T-helper 17 cell (primary cell): ENCODE results near the gene CPLANE1. TPM values are rescaled to one million over a fixed set of nuclear protein-coding genes. Genes with fewer than 3 reads are reported as not detected.
"Not testable (repeated sequence)": the region's sequence is repeated elsewhere in the genome, so short reads cannot be mapped to it uniquely, and the experiment has no call there.

ENCODE experiments used
- ATAC-seq: fragments of 150-1000 bp; cut with Tn5 transposase; 2 replicates; pipeline ENCODE4 v1.10.0; 2021; ENCODE audit warnings: mild to moderate bottlenecking, moderate library complexity
- DNase-seq, 3 donors: peaks; one replicate each; pipeline versions ENCODE4 v3.0.0 to v3.0.0-alpha.2; 2020 to 2021
- H3K9me3 ChIP-seq: one replicate; pipeline ENCODE4 v1.7.0; 2013; ENCODE audit warnings: low read length, mild to moderate bottlenecking; ENCODE audit not compliant: control insufficient read depth, poor library complexity, severe bottlenecking
- H3K27ac Mint-ChIP-seq: one replicate; pipeline ENCODE4 v1.8.0; 2022; ENCODE audit warnings: mild to moderate bottlenecking, moderate library complexity, mixed read lengths
- H3K27me3 Mint-ChIP-seq: one replicate; pipeline ENCODE4 v1.8.0; 2022; ENCODE audit warnings: mixed read lengths
- H3K36me3 Mint-ChIP-seq: one replicate; pipeline ENCODE4 v1.8.0; 2022; ENCODE audit warnings: low read depth, mixed read lengths
- H3K4me1 Mint-ChIP-seq: one replicate; pipeline ENCODE4 v1.8.0; 2022; ENCODE audit warnings: mild to moderate bottlenecking, mixed read lengths
- H3K4me3 Mint-ChIP-seq: one replicate; pipeline ENCODE4 v1.8.0; 2022; ENCODE audit warnings: mild to moderate bottlenecking, moderate library complexity, mixed read lengths
- total RNA-seq, 4 donors: library from RNA in 2 of 4; stranded (reverse) in 2 of 4; gene quantifications; one replicate each; pipeline ENCODE4 v1.2.3 and lab custom pipeline; 2022 to 2026

Gene CPLANE1
- total RNA-seq, 2 donors from 2014 or later = 6.0 to 8.4 TPM

GRCh38 chr5:37234288-37234687 is 14.9 kb downstream of the CPLANE1 start:
- H3K9me3 ChIP-seq = peaks cover 3% of the 10 kb centered on the region
- no peak overlapping the region for H3K4me3 Mint-ChIP-seq
- H3K36me3 Mint-ChIP-seq = peaks cover 3% of the 10 kb centered on the region
- H3K27me3 Mint-ChIP-seq = no peaks in the 10 kb centered on the region
- DNase-seq (no peak), ATAC-seq (no peak)
- H3K4me1 Mint-ChIP-seq = no peaks in the 10 kb centered on the region
- H3K27ac Mint-ChIP-seq = no peak overlapping the region

GRCh38 chr5:37226377-37226776 is 22.8 kb downstream of the CPLANE1 start:
- H3K27me3 Mint-ChIP-seq = no peaks in the 10 kb centered on the region
- H3K4me3 Mint-ChIP-seq = no peak overlapping the region
- no peaks in the 10 kb centered on the region for H3K9me3 ChIP-seq
- ATAC-seq (no peak), DNase-seq (no peak)
- no peaks in the 10 kb centered on the region for H3K4me1 Mint-ChIP-seq
- no peak overlapping the region for H3K27ac Mint-ChIP-seq
- peaks cover 3% of the 10 kb centered on the region for H3K36me3 Mint-ChIP-seq

- H3K27ac Mint-ChIP-seq = no peak overlapping the region
- H3K4me3 Mint-ChIP-seq = no peak overlapping the region
- no peaks in the 10 kb centered on the region for H3K9me3 ChIP-seq
- no peaks in the 10 kb centered on the region for H3K4me1 Mint-ChIP-seq
- ATAC-seq = no peak
- no peaks in the 10 kb centered on the region for H3K27me3 Mint-ChIP-seq
- DNase-seq = no peak
- peaks cover 3% of the 10 kb centered on the region for H3K36me3 Mint-ChIP-seq
Observed at GRCh38 chr5:37222181-37222580, 27.0 kb downstream of the CPLANE1 start.

- not testable (repeated sequence) for H3K4me1 Mint-ChIP-seq, ATAC-seq, H3K9me3 ChIP-seq, H3K27ac Mint-ChIP-seq, H3K36me3 Mint-ChIP-seq, H3K27me3 Mint-ChIP-seq, DNase-seq, H3K4me3 Mint-ChIP-seq
Observed at GRCh38 chr5:37220426-37220825, 28.8 kb downstream of the CPLANE1 start.

- not testable (repeated sequence) for DNase-seq, H3K9me3 ChIP-seq, H3K27ac Mint-ChIP-seq, H3K4me3 Mint-ChIP-seq, ATAC-seq, H3K36me3 Mint-ChIP-seq, H3K27me3 Mint-ChIP-seq, H3K4me1 Mint-ChIP-seq
Observed at GRCh38 chr5:37219384-37219783, 29.8 kb downstream of the CPLANE1 start.

GRCh38 chr5:37217976-37218375 is 31.2 kb downstream of the CPLANE1 start:
- Mint-ChIP-seq H3K27me3 (no peaks in the 10 kb centered on the region), H3K4me3 (no peak overlapping the region), H3K36me3 (no peaks in the 10 kb centered on the region), H3K27ac (no peak overlapping the region), H3K4me1 (peaks cover 2% of the 10 kb centered on the region)
- ATAC-seq = no peak
- no peak for DNase-seq
- no peaks in the 10 kb centered on the region for H3K9me3 ChIP-seq

GRCh38 chr5:37214550-37214949 is 34.6 kb downstream of the CPLANE1 start:
- Mint-ChIP-seq H3K4me3 (no peak overlapping the region), H3K27me3 (no peaks in the 10 kb centered on the region), H3K36me3 (peaks cover 6% of the 10 kb centered on the region), H3K4me1 (peaks cover 6% of the 10 kb centered on the region), H3K27ac (no peak overlapping the region)
- ATAC-seq (no peak), DNase-seq (no peak)
- H3K9me3 ChIP-seq = no peaks in the 10 kb centered on the region

GRCh38 chr5:37212096-37212495 is 37.1 kb downstream of the CPLANE1 start:
- DNase-seq (no peak), ATAC-seq (no peak)
- peaks cover 6% of the 10 kb centered on the region for H3K36me3 Mint-ChIP-seq
- no peak overlapping the region for H3K27ac Mint-ChIP-seq
- no peaks in the 10 kb centered on the region for H3K9me3 ChIP-seq
- H3K27me3 Mint-ChIP-seq = no peaks in the 10 kb centered on the region
- H3K4me3 Mint-ChIP-seq = no peak overlapping the region
- H3K4me1 Mint-ChIP-seq = peaks cover 6% of the 10 kb centered on the region

- H3K4me3 Mint-ChIP-seq = no peak overlapping the region
- DNase-seq (no peak), ATAC-seq (no peak)
- H3K27ac Mint-ChIP-seq = no peak overlapping the region
- H3K27me3 Mint-ChIP-seq = no peaks in the 10 kb centered on the region
- peaks cover 6% of the 10 kb centered on the region for H3K4me1 Mint-ChIP-seq
- no peaks in the 10 kb centered on the region for H3K9me3 ChIP-seq
- peaks cover 6% of the 10 kb centered on the region for H3K36me3 Mint-ChIP-seq
Observed at GRCh38 chr5:37211661-37212060, 37.5 kb downstream of the CPLANE1 start.

GRCh38 chr5:37208883-37209797 is 40.0 kb downstream of the CPLANE1 start:
- Mint-ChIP-seq H3K27me3 (no peaks in the 10 kb centered on the region), H3K27ac (no peak overlapping the region), H3K36me3 (peaks cover 6% of the 10 kb centered on the region), H3K4me3 (peak overlapping the region; percentile 86), H3K4me1 (peaks cover 4% of the 10 kb centered on the region)
- no peaks in the 10 kb centered on the region for H3K9me3 ChIP-seq
- ATAC-seq = peak; percentile 64
- no peak for DNase-seq

GRCh38 chr5:37207802-37208201 is 41.4 kb downstream of the CPLANE1 start:
- Mint-ChIP-seq H3K4me3 (no peak overlapping the region), H3K27me3 (no peaks in the 10 kb centered on the region), H3K4me1 (peaks cover 4% of the 10 kb centered on the region), H3K27ac (peak overlapping the region; percentile 21), H3K36me3 (peaks cover 6% of the 10 kb centered on the region)
- DNase-seq (no peak), ATAC-seq (no peak)
- H3K9me3 ChIP-seq = no peaks in the 10 kb centered on the region

- H3K27ac Mint-ChIP-seq = no peak overlapping the region
- H3K27me3 Mint-ChIP-seq = no peaks in the 10 kb centered on the region
Observed at GRCh38 chr5:37206736-37207135, 42.4 kb downstream of the CPLANE1 start.

GRCh38 chr5:37198842-37199241 is 50.3 kb downstream of the CPLANE1 start:
- ATAC-seq = no peak
- H3K4me3 Mint-ChIP-seq = no peak overlapping the region
- H3K36me3 Mint-ChIP-seq = peaks cover 2% of the 10 kb centered on the region
- DNase-seq = no peak
- H3K27ac Mint-ChIP-seq = peak overlapping the region; percentile 88
- peaks cover 11% of the 10 kb centered on the region for H3K4me1 Mint-ChIP-seq
- H3K27me3 Mint-ChIP-seq = no peaks in the 10 kb centered on the region
- no peaks in the 10 kb centered on the region for H3K9me3 ChIP-seq

More at GRCh38 chr5:37206736-37207135, 42.4 kb downstream of the CPLANE1 start:
- H3K36me3 Mint-ChIP-seq = peaks cover 2% of the 10 kb centered on the region
- H3K4me3 Mint-ChIP-seq = no peak overlapping the region
- ATAC-seq (no peak), DNase-seq (no peak)
- peaks cover 4% of the 10 kb centered on the region for H3K4me1 Mint-ChIP-seq
- H3K9me3 ChIP-seq = no peaks in the 10 kb centered on the region

- ATAC-seq (peak; percentile 30), DNase-seq (no peak)
- H3K9me3 ChIP-seq = no peaks in the 10 kb centered on the region
- Mint-ChIP-seq H3K4me3 (peak overlapping the region; percentile 87), H3K27ac (peak overlapping the region; percentile 88), H3K4me1 (peaks cover 11% of the 10 kb centered on the region), H3K27me3 (no peaks in the 10 kb centered on the region), H3K36me3 (peaks cover 2% of the 10 kb centered on the region)
Observed at GRCh38 chr5:37198061-37198460, 51.1 kb downstream of the CPLANE1 start.
